Hippocampal formation (tissue), 2 donors: ENCODE results near the gene OTOF.
"Not testable (repeated sequence)": the region's sequence is repeated elsewhere in the genome, so short reads cannot be mapped to it uniquely, and the experiment has no call there.

ENCODE experiments used
- DNase-seq, 2 donors: peaks; one replicate each; lab custom pipeline; 2025; lab: John Stamatoyannopoulos, UW

Gene OTOF

GRCh38 chr2:26479789-26480565 is 2.1 kb upstream of the OTOF start:
- no peak for DNase-seq

DNA sequence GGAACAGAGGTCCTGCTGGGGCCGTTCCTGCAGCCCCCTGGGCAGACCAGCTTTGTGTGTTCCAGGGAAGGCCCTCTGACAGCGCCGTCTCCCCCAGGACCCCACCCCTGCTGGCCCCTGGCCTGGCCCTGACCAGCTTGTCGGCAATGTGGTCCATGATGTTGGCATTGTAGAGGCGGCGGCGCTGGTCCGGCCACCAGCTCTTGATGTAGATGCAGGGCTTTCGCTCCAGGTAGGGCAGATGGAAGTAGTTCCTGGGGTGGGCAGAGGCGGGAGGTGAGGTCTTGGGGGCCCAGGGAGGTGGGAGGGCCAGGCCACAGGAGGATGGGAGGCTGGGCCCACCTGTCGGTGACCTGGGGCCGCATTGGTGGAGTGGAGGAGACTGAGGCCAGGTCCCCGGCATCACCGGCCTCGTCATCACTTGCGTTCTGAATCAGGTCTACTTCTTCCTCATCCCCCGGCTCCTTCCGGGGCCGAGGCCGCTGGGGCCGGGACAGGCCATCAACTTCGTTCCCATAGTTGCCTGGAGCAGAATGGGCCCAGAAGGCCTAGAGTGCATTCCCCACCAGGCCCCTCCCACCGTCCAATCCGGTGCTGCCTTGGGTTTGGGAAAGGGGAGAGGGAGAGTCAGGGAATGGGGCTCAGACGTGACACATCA is 1.3 kb upstream of the OTOF start:
- no peak for DNase-seq

- no peak for DNase-seq
These were observed 442 bp upstream of the OTOF start for GRCh38 chr2:26478366-26478765.

- DNase-seq, result no peak
These were observed 606 bp downstream of the OTOF start for GRCh38 chr2:26477126-26477910.

GRCh38 chr2:26475832-26476501 is 2.0 kb downstream of the OTOF start:
- DNase-seq, result no peak

DNA sequence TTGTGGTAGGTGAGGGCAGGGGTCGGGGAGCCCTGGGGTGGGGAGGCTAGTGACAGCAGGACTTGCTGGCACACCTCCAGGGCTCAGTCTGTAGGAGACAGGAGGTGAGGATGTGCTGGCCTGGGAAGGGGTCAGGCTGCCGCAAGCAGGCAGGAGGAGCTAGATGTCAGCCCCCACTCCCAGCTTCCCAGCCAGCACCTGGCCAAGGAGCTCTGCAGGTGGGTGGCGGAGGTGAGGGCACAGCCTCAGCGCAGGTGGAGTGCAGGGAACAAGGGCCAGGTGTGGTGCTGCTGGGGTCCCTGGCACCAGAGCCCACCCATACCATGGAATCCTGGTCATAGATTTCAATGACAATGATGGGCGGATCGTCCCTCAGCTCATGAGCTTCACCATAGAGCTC is 2.9 kb downstream of the OTOF start:
- DNase-seq, result no peak

DNA sequence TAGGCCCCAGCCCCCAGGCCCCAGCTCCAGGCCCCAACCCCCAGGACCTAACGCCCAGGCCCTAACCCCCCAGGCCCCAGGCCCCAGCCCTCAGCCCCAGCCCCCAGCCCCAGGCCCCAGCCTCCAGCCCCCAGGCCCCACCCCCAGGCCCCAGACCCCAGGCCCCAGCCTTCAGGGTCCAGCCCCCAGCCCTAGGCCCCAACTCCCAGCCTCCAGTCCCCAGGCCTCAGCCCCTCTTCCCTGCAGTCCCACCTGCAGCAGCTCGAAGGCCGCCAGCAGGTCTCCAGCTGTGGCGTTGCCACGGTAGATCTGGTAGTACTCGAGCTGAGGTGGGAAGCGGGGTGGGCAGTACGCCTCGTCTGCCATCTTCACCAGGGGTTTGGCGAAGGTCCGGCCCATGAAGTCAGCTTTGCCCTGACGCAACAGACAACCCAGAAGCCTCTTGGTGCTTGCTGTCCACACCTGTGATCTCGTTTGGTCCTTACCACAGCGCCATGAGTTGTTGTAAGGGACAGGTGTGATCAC is 3.6 kb downstream of the OTOF start:
- no peak for DNase-seq

- no peak for DNase-seq
These were observed 4.1 kb downstream of the OTOF start for GRCh38 chr2:26473796-26474195.

GRCh38 chr2:26472821-26473655 is 4.9 kb downstream of the OTOF start:
- no peak for DNase-seq

DNA sequence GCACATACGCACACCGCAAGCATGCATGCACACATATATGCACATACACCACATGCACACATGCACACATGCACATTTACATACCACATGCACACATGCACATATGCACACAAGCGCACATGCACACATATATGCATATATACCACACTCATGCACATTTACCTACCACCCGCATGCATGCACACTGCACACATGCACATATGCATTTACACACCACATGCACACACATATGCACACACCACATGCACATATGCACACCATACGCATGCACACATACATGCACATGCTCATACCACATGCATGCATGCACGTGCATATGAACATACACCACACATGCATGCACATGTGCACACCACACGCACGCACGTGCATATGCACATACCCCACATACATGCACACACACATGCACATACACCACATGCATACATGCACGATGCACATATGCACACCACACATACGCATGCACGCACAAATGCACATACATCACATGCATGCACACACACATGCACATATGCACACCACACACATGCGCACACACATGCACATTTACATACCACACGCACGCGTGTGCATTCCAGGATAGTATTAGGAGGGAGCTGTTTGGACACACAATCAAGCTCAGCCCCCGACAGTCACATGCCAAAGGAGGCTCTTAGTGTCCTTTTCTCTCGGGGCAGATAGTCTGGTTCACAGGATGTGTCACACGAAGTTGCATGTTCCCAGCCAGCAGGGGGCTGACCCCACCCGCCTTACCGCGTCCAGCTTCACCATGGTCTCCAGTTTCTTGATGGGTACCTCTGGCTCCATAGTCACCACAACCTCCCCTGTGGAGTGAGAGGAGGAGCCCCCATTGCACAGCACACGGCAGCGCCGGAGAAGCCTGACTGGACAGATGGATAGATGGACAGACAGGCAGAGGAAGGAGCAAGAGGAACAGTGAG is 5.9 kb downstream of the OTOF start:
- no peak for DNase-seq

- DNase-seq, result no peak
These were observed 6.6 kb downstream of the OTOF start for GRCh38 chr2:26471289-26471688.

DNA sequence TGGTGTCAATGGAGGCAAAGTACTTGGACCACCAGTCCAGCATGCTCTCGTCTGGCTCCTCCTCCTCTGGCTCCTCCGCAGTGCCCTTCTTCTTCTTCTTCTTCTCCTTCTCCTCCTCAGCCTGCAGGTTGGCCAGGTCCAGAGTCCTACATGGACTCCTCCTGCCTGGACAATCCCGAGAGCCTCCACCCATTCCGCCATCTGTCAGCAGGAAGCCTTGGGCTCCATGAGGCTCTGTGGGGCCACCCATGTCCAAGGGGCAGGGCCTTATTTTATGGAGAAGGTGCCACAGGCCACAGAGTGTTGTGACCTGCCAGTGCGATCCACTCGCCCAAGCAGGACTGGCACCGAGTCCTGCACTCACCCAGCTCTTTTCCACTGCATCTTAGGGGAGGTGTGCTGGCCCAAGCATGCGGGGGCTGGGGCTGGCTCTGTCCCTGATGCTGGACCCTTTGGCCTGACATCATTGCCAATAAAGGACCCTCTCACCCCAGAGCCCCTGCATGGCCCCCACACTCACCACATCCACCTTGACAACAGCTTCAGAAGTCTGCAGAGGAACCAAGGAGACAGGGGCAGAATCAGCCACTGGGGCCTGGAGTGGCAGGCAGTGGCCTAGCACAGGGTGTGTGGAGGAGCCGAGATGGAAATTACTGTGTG is 7.2 kb downstream of the OTOF start:
- no peak for DNase-seq

DNA sequence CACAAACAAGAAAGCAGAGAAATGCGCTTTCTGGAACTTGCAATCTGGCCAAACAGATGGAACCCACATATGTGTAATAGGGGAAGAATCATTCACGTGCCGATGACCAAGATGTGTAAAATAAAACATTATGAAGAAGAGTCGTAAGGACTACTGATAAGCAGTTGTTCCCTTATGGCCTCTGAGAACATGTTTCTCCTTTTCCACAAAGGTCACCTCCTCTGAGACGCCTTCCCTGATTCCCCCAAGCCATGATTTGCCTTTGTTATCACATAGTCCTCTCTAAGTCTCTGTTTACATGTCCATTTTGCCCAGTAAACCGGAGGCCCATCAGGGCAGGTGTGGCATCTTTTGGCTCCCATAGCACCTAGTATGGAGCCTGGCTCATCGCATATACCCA is 8.0 kb downstream of the OTOF start:
- DNase-seq, result no peak

DNA sequence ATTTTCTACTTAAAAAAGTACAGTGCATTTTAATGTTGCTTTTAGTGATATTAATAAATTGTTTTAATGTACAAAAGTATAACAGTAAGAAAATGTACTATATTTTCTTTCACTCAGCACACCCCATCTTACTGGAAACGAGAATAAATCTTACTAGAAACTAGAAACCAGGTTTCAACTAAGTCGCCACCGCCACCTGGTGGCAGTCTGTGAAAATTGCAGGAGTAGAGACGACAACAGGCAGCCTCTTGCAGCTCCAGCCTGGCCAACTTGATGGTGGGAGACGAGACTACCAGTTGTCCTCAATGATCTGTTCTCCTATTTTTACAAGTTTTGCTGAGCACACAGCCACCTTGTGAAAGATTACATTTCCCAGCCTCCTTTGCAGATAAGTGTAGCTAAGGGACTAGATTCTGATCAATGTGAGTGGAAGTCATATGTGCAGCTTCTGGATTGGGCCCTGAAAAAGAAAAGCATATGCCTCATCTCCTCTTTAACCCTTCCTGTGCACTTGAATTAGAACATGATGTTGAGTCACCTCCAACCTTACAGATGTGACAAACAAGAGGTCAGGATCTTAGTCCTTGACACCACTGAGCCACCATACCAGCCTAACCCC is 8.7 kb downstream of the OTOF start:
- no peak for DNase-seq

- DNase-seq, result not testable (repeated sequence)
These were observed 9.4 kb downstream of the OTOF start for GRCh38 chr2:26468544-26468943.

- no peak for DNase-seq
These were observed 11.1 kb downstream of the OTOF start for GRCh38 chr2:26466662-26467310.

DNA sequence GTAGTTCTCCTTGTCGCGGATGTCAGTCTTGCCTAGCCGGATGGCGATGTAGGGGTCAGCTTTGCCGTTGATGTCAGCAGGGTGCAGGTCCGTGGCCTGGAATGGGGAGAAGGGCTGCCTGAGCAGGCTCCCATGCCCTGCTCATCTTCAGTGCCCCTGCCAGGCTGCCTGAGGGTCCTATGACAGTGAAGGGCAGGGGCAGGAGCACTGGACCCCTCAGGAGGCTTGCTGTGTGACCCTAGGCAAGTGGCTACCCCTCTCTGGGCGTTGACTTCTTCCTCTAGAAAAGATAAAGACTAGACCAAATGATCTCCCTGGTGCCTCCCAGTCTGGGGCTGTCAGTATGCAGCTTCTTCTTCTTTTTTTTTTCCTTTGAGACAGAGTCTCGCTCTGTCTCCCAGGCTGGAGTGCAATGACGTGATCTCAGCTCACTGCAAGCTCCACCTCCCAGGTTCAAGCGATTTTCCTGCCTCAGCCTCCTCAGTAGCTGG is 11.9 kb downstream of the OTOF start:
- no peak for DNase-seq

DNA sequence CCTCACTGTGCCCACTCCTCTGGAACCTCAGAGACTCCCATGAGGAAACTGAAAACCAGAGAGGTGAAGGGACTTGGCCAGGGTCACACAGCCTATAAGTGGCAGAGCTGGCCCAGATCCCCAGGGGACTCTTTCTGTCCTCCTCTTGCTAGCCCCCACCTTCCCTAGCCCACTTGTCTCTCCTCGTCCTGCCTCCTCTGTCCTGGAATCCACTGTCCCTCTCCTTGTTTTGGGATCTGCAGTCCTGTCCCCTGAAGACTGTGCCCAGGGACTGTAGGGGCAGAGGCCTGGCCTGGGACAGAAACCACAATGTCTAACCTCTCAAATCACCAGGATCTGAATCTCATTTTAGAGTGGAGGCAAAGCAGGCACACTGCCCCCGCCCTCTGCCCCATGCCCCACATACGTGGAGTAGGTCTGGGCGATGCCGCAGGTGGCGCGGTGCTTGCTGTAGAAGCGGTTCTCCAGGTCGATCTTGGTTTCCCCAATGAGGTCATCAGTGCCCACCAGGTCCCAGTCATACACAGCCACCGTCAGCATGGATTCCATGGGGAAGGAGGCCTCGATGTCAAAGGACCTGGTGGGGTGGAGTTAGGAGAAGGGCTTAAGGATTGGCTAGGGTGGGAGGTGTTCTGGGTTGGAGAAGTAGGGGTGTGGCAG is 12.5 kb downstream of the OTOF start:
- DNase-seq, result no peak
